Fibroblast of villous mesenchyme (primary cell): Measurements from ENCODE around the gene DDI2. TPM values are rescaled to one million over a fixed set of nuclear protein-coding genes. Genes with fewer than 3 reads are reported as not detected.
"Not testable (repeated sequence)": the region's sequence is repeated elsewhere in the genome, so short reads cannot be mapped to it uniquely, and the experiment has no call there.

Source experiments
- DNase-seq: peaks from one replicate; pipeline ENCODE4 v3.0.0-alpha.2; 2010; ENCODE audit warnings: low read depth
- H3K4me3 ChIP-seq: 2 replicates; pipeline ENCODE4 v1.5.1; 2011; ENCODE audit warnings: low read depth, mild to moderate bottlenecking, low read length
- total RNA-seq: library from RNA; depleted of rRNA; stranded (reverse); fragments of >200 nt; gene quantifications from 2 replicates; pipeline ENCODE4 v1.2.3, GENCODE V29; 2012
- TF ChIP-seq, protein P1 (sequence below): IDR thresholded peaks from 2 replicates; pipeline ENCODE4 v1.5.1; 2012; ENCODE audit warnings: low read depth, mild to moderate bottlenecking, low read length; ENCODE audit not compliant: insufficient read depth

The DDI2 gene
- total RNA-seq, 1 donor, result 15.5 TPM

DNA sequence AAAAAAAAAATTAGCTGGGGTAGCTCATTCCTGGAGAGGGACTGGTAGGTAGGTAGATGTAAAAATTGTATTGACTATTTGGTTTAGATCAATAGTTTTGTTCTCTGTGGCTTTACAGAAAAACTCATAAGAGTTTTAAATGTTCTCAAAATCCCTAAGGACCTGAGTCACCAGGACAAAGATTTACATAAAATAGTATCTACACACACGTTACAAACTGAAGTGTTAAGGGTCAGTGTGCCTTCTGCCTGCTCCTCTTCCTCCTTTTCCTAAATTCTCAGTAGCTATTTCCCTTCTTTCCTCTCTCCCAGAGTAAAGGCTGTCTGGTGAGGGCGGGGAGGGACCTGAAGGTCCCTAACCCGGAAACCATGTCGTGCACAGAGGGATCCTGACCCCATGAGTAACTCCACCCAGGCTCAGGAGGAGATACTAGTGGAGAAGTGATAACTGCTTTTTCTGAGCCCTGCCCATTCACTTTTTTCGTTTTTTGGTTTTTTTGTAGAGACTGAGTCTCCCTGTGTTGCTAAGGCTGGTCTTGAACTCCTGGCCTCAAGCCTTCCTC, 74.9 kb downstream of the DDI2 start:
- no peak overlapping the region for H3K4me3 ChIP-seq
- TF ChIP-seq, protein P1, sequence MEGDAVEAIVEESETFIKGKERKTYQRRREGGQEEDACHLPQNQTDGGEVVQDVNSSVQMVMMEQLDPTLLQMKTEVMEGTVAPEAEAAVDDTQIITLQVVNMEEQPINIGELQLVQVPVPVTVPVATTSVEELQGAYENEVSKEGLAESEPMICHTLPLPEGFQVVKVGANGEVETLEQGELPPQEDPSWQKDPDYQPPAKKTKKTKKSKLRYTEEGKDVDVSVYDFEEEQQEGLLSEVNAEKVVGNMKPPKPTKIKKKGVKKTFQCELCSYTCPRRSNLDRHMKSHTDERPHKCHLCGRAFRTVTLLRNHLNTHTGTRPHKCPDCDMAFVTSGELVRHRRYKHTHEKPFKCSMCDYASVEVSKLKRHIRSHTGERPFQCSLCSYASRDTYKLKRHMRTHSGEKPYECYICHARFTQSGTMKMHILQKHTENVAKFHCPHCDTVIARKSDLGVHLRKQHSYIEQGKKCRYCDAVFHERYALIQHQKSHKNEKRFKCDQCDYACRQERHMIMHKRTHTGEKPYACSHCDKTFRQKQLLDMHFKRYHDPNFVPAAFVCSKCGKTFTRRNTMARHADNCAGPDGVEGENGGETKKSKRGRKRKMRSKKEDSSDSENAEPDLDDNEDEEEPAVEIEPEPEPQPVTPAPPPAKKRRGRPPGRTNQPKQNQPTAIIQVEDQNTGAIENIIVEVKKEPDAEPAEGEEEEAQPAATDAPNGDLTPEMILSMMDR, result no peak
- peak; percentile 46 for DNase-seq

DNA sequence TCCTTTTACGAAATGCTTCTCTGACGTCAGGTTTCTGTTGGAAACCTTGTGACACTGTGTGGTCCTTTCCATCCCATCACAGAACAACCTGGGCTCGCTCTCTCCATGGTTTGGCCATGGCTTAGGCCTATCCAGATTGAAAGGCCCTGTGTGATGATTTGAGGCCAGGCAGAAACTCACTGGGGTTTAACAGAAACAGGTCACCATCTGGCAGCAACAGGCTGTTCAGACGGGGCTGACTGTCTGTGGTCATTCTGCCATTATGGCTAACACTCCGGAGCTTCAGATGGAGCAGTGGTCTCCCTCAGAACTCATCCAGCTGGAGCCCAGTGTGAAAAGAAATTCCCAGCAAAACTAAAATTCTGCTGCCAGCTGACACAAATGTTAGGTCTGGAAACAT, 76.1 kb downstream of the DDI2 start:
- no peak overlapping the region for H3K4me3 ChIP-seq
- no peak for DNase-seq
- TF ChIP-seq, protein P1, result no peak

DNA sequence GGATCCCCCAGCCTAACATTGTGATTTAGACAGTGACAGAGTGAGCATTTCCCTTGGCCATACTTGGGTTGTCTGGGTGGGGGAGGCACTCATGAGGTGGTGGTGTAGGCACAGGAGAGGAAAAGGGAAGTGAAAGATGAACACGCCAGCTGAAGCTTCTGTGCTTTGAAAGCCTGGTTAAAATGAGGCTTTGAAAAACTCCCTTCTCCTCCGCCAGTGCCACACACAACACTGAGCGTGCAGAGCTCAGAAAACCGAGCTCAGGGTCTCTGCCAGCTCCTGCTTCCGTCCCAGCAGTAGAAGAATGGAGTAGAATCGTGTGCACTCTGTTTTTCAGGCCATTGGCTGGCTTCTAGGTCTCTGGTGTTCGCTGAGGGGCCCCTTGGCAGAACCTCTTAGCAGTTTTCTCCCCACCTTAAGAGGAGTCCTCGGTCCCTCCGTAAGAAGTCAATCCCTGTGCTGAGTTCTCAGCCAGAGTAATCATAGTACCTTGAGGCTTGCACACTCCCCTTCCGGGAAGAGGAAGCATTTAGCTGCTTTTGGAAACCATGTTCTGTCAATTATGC, 79.8 kb downstream of the DDI2 start:
- no peak overlapping the region for H3K4me3 ChIP-seq
- DNase-seq, result no peak
- TF ChIP-seq, protein P1, result no peak

DNA sequence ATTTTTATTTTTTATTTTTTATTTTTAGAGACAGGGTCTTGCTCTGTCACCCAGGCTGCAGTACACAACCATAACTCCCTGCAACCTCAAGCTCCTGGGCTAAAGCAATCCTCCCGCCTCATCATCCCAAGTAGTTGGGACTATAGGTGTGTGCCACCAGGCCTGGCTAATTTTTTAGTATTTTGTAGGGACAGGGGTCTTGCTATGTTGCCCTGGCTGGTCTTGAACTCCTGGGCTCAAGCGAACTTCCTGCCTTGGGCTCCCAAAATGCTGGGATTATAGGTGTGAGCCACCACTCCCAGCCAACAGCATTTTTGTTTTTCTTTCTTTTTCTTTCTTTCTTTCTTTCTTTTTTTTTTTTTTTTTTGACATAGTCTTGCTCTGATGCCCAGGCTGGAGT, 80.9 kb downstream of the DDI2 start:
- TF ChIP-seq, protein P1, result no peak
- H3K4me3 ChIP-seq, result no peak overlapping the region
- no peak for DNase-seq

DNA sequence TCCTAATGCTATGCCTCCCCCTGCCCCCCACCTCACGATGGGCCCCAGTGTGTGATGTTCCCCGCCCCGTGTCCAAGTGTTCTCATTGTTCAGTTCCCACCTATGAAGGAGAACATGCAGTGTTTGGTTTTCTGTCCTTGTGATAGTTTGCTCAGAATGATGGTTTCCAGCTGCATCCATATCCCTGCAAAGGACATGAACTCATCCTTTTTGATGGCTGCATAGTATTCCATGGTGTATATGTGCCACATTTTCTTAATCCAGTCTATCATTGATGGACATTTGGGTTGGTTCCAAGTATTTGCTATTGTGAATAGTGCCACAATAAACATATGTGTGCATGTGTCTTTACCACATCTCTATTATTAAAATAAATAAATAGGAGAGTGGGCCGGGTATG, 82.1 kb downstream of the DDI2 start:
- not testable (repeated sequence) for H3K4me3 ChIP-seq, DNase-seq

DNA sequence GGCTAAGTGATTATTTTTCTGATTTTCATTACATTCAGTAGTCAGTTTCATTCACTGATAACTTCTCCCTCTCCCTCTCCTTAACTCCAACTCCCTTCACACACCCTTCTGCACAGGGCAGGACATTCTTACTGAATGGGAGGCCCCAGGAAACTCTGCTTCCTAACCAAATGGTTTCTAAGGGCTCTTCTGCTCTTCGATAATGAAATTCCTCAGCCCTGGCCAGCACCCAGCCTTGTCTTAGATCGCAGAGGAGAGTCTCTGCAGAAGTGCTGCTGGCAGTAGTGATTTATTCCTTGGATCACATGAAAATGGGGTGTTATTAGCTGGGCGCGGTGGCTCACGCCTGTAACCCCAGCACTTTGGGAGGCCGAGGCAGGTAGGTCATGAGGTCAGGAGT, 83.2 kb downstream of the DDI2 start:
- TF ChIP-seq, protein P1, result no peak
- no peak overlapping the region for H3K4me3 ChIP-seq
- DNase-seq, result peak; percentile 46

DNA sequence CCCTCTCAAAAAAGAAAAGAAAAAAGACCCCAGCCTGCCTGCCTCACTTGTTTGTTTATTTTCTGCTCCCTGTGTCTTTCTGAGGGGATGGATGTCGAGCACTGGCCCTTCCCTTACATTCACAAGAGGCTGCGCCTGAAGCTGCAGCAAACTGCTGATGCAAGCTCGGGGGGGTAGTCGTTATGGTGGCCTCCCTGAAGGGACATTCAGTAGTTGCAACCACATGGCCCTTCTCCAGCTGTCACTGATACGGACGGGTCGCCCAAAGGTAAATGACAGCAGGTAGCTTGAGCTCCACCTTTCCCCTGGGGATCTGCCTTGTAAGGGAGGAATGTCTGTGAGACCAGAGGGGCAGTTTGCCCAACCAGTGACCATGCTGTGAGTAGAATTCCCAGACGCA, 84.5 kb downstream of the DDI2 start:
- DNase-seq, result no peak
- H3K4me3 ChIP-seq, result no peak overlapping the region
- TF ChIP-seq, protein P1, result no peak
